ENCODE measurements around the gene ACVR2B.
"Not testable (repeated sequence)": the region's sequence is repeated elsewhere in the genome, so short reads cannot be mapped to it uniquely, and the experiment has no call there.

Gene ACVR2B

GRCh38 chr3:38453075-38453912 lies at the start of gene ACVR2B:
TSS of gene ACVR2B (plus strand) at chr3:38453890. CDS start at chr3:38454323, 433 bp downstream.
- DNase-seq: no peak

GRCh38 chr3:38404286-38404685 lies 49.4 kb upstream of the ACVR2B start:
- no peak for DNase-seq

GRCh38 chr3:38411591-38411990 lies 42.1 kb upstream of the ACVR2B start:
- DNase-seq: no peak

GRCh38 chr3:38420758-38421157 lies 32.9 kb upstream of the ACVR2B start:
- not testable (repeated sequence) for DNase-seq

- no peak for DNase-seq
These were observed 31.9 kb upstream of the ACVR2B start for GRCh38 chr3:38421679-38422336.

- not testable (repeated sequence) for DNase-seq
These were observed 26.8 kb upstream of the ACVR2B start for GRCh38 chr3:38426798-38427426.

- DNase-seq: not testable (repeated sequence)
These were observed 20.6 kb upstream of the ACVR2B start for GRCh38 chr3:38432871-38433658.

GRCh38 chr3:38433661-38434060 lies 20.0 kb upstream of the ACVR2B start:
- not testable (repeated sequence) for DNase-seq

GRCh38 chr3:38438436-38439069 lies 15.1 kb upstream of the ACVR2B start:
- DNase-seq: not testable (repeated sequence)

- DNase-seq: not testable (repeated sequence)
These were observed 10.5 kb upstream of the ACVR2B start for GRCh38 chr3:38443205-38443604.

- DNase-seq: no peak
These were observed 7.5 kb upstream of the ACVR2B start for GRCh38 chr3:38446085-38446686.

- DNase-seq: no peak
These were observed 6.9 kb upstream of the ACVR2B start for GRCh38 chr3:38446812-38447211.

GRCh38 chr3:38450853-38451252 lies 2.8 kb upstream of the ACVR2B start:
- DNase-seq: no peak

GRCh38 chr3:38453913-38454177 lies 155 bp downstream of the ACVR2B start:
- no peak for DNase-seq

- DNase-seq: no peak
These were observed 641 bp downstream of the ACVR2B start for GRCh38 chr3:38454178-38454883.

- no peak for DNase-seq
These were observed 1.4 kb downstream of the ACVR2B start for GRCh38 chr3:38454884-38455638.

- DNase-seq: no peak
These were observed 2.1 kb downstream of the ACVR2B start for GRCh38 chr3:38455639-38456430.

- no peak for DNase-seq
These were observed 3.7 kb downstream of the ACVR2B start for GRCh38 chr3:38457111-38458003.
